HG03378 (cell line): ENCODE data around the gene PALM3.
"Not testable (repeated sequence)": the region's sequence is repeated elsewhere in the genome, so short reads cannot be mapped to it uniquely, and the experiment has no call there.

Source experiments
- ATAC-seq: cut with Tn5 transposase; IDR thresholded peaks from one replicate; pipeline ENCODE4 v1.9.1; 2021; ENCODE audit warnings: mild to moderate bottlenecking, moderate library complexity; ENCODE audit not compliant: unreplicated experiment

The PALM3 gene

GRCh38 chr19:14059652-14060155 is 2.2 kb downstream of the PALM3 start:
- no peak for ATAC-seq

DNA sequence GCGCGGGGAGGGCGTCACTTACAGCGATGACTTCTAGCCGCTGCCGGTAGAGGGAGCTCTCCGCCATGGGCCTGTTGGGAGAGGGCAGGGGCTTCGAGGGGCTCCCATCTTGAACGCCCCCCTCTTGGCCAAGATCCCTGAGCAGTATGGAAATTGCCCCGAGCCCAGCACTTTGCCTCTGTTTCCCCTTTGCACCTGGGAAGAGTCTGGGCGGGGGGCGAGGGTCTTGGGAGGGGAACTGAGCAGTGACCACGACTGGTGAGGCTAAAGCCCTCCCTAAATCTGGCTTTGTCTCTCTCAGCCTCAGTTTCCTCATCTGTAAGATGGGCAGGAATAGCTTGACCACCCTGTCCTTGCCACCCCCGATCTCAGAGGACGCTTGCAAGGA is 2.8 kb downstream of the PALM3 start:
- no peak for ATAC-seq

GRCh38 chr19:14058182-14059092 is 3.4 kb downstream of the PALM3 start:
- ATAC-seq: no peak

DNA sequence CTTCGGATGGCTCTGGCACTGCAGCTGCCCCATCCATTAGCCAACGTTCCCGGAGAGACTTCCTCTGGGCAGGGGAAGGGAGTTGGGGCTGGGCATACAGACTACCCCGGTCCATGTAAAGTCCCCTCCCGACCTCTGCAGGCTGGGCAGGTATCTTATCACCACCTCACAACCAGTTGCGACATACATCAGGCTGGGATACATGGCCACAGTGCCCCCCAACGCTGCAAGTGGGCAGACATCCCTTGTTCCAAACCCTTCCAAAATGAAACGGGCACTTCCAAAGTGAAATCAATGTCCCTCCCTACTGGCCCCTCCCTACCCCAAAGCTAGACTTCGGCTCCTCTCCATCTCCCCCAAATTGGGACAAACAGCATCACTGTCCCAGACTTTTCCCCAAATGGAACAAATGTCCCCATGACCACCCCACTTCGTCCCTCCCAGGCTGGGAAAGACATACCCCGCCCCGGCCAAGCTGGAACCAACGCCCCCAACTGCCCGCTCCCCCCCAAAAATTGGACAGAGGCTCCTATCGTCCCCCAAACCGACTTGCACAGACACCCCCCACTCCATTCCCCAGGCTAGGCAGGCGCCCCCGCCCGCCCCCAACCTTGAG is 5.0 kb downstream of the PALM3 start:
- ATAC-seq: no peak

GRCh38 chr19:14056069-14056666 is 5.7 kb downstream of the PALM3 start:
- no peak for ATAC-seq

DNA sequence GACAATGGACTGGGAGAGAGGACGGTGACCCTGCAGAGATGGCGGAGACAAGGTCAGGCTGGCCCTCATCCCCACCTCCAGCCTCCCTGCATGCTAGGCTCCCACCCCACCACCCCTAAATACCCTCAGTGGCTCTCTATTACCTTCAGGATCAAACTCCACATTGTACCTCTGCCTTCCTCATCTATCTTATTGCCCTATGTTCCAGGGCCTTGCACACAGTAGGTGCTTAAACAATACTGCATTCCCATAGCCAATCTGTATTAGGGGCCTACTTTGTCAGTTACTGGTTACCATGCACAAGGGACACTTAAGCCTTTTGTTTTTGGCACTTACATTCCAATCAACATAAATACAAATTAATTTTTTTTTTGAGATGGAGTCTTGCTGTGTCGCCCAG is 6.5 kb downstream of the PALM3 start:
- no peak for ATAC-seq

DNA sequence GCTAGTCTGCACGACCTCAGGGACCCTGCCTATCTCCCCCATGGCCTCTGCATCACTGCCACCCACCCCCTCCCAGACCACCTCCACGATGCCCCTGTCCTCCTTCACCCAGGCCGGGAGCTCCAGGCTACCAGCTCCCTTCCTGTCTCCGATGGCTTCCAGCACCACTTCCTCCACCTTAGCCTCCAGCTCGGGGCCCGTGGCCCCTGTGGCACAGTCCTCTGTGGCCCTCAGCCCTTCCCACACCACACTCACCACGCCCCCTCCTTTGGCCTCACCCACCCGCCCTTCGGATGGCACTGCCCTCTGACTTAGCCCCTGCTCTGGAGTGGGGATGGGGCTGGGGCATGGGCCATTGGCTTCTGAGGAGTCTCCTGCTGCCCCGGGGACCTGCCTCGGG is 7.2 kb downstream of the PALM3 start:
- no peak for ATAC-seq

DNA sequence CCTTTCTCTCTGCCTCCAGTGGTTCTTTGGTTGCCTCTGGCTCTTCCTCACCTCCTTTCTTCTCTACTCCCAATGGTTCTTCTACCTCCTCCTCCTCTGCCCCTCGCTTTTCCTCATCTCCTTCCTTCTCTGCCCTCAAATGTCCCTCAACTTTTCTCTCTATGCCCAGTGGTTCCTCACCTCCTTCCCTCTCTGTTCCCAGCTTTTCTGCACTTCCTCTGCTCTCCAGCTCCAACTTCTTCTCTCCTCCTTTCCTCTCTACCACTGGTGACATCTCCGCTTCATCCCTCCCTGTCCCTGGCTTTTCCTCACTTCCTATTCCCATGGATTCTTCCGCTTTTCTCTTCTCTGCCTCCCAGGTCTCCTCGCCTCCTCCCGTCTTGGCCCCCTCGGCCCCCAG is 7.8 kb downstream of the PALM3 start:
- no peak for ATAC-seq

DNA sequence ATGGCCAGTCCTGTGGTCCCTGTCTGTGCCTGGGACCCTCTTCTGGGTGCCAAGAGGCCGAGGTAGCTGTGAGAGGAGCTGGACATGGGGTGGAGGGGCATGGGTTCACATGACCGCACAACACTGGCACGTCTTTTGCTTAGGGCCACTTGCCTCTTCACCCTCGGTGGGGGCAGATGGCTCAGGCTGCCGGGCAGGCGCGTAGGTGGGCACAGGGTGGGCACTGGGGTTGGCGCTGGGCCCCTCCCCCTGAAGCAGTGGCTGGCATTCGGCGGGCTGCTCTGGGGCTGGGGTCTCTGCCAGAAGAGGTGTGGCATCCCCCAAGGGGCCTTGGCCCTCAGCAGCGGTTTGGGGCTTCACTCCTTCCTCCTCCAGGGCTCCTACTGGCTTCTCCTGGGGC is 8.4 kb downstream of the PALM3 start:
- ATAC-seq: no peak

GRCh38 chr19:14053032-14053431 is 8.8 kb downstream of the PALM3 start:
- ATAC-seq: no peak

- ATAC-seq: no peak
Measured at GRCh38 chr19:14052470-14052869, 9.4 kb downstream of the PALM3 start.

DNA sequence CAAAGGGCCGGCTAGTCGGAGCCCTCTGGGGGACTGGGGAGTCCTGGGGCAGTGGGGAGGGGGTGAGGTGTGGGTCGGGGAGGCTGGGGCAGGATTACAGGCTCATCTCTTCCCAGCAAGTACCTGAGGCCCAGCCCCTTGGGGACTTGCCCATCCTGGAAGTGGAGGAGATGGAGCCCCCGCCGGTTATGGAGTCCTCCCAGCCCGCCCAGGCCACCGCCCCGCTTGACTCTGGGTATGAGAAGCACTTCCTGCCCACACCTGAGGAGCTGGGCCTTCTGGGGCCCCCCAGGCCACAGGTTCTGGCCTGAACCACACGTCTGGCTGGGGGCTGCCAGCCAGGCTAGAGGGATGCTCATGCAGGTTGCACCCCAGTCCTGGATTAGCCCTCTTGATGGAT is 9.9 kb downstream of the PALM3 start:
- no peak for ATAC-seq

GRCh38 chr19:14050961-14051360 is 10.9 kb downstream of the PALM3 start:
- ATAC-seq: not testable (repeated sequence)

GRCh38 chr19:14050512-14050911 is 11.4 kb downstream of the PALM3 start:
- no peak for ATAC-seq

DNA sequence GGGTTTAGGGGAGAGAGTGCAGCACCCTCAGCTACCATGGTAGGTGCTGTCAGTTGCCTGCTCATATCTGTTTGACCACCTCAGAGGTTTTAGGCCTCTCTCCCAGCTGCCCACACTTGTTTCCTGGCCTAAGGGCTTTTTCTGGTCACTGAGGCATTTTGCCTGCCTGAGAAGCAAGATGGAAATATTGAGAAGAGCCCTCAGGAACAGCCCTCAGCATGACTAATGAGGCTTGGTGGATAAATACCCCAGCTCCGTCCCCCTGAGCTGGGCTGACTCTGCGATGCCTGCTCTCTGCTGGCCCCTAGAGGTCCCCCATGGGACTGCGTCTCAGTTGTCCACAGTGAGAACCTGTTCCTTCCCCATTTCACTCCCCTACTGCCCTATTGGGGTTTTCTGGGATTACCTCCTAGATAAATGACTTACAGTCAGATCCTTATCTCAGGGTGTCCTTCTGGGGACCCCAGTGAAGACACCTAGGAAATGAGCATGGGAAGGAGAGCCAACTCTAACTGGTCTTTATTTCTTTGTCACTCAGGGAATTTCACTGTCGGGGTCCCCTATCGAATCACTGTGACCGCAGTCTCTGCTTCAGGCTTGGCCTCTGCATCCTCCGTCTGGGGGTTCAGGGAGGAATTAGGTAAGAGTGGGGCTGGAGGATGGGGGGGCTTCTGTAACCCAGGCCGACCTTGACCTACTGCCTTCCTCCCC is 13.3 kb downstream of the PALM3 start:
- no peak for ATAC-seq

DNA sequence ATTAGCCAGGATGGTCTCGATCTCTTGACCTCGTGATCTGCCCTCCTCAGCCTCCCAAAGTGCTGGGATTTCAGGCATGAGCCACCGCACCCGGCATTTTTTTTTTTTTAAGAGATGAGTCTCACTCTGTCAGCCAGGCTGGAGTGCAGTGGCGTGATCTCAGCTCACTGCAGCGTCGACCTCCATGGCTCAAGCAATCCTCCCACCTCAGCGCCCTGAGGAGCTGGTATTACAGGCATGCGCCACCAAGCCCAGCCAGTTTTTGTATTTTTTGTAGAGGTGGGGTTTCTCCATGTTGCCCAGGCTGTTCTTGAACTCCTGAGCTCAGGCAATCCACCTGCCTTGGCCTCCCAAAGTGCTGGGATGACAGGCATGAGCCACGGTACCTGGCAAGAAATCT is 14.0 kb downstream of the PALM3 start:
- ATAC-seq: not testable (repeated sequence)

GRCh38 chr19:14042659-14043608 is 18.9 kb downstream of the PALM3 start:
- ATAC-seq: not testable (repeated sequence)

DNA sequence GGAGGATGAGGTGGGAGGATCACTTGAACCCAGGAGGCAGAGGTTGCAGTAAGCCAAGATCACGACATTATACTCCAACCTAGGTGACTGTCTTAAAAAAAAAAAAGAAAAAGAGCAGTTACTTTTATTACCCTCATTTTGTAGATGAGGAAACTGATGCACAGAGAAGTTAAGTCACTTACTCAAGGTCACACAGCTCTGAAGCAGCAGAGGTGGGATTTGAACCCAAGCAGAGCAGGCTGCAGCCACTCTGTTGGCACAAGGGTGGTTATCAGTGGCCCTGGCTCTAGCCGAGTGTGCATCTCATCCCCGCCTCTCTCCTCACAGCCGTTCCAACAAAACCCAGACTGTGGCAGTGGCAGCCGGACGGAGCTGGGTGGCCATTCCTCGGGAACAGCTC is 22.7 kb downstream of the PALM3 start:
- ATAC-seq: no peak

GRCh38 chr19:14035706-14036105 is 26.2 kb downstream of the PALM3 start:
- no peak for ATAC-seq

DNA sequence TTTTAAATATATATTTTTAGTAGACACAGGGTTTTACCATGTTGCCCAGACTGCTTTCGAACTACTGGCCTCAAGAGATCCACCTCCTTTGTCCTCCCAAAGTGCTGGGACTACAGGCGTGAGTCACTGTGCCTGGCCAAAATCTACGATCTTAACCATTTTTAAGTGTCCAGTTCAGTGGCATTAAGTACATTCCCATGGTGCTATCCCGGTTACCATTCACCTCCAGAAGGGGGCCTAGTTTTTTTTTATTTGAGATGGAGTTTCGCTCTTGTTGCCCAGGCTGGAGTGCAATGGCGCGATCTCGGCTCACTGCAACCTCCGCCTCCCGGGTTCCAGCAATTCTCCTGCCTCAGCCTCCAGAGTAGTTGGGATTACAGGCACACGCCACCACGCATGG is 26.7 kb downstream of the PALM3 start:
- ATAC-seq: not testable (repeated sequence)
